ENCODE data around the gene TAB2.
"Not testable (repeated sequence)": the region's sequence is repeated elsewhere in the genome, so short reads cannot be mapped to it uniquely, and the experiment has no call there.

Gene TAB2

DNA sequence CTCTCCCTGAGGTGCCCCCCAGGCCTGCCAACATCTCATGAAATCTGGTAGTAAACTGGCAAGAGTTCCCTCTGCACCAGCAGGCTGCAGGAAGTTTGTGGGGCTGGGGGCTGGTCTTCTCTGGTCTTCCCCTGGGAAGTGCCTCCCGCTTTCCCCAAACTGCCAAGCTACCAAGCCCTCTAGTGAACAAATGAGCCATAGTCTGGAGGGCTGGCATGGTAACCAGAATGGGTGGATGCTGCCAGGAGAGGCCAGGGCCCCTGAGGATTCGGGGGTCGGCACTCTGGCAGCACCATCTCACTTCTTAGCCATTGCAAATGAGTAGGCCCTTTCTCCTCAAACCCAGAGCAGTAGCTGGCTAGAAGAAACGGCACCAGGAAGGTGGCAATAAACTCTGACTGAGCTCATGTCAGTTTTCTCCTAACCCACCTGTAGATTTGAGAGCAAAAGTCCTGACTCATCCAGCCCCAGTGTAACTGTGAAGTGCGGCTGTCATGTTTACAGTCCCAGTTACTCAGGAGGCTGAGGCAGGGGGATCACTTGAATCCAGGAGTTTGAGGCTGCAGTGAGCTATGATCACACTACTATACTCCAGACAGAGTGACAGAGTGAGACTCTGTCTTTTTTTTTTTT lies 131.4 kb downstream of the TAB2 start:
- no peak for DNase-seq

DNA sequence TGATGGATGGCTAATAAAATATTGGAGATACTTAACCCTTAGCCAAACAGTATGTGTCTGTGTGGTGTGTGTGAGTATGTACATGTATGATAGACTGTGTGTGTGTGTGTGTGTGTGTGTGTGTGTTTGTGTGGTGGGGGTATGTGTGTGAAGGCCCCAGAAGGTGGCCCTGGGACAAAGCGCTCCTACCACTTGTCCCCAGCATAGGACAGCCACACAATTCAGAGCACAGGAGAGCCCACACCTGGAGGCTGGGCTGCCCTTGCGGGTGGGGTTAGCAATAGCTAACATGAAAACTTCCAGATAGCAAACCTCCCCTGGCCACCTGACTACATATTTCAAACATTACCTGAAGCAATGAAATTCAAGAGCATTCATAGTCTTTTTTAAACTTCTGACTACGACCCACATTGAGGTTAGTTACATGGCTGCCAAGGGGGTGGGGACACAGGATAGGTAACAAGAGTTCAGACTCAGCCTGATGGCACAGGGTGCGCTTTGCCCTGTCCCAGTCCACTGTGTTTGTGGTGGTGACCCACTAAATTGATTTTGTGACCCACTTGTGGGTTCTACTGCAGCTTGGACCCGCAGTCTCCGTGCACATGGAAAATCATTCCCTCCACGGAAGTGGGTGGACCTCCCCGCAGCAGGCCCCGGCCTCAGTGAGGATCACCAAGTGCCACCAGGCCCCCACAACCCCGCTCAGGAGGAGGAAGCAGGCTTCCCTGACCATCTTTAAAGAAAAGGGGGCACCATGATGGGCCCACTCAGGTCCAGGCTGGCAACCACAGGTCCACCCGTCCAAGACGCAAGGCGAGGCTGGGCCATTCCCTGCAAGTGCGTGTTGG lies 132.5 kb downstream of the TAB2 start:
- no peak for DNase-seq

DNA sequence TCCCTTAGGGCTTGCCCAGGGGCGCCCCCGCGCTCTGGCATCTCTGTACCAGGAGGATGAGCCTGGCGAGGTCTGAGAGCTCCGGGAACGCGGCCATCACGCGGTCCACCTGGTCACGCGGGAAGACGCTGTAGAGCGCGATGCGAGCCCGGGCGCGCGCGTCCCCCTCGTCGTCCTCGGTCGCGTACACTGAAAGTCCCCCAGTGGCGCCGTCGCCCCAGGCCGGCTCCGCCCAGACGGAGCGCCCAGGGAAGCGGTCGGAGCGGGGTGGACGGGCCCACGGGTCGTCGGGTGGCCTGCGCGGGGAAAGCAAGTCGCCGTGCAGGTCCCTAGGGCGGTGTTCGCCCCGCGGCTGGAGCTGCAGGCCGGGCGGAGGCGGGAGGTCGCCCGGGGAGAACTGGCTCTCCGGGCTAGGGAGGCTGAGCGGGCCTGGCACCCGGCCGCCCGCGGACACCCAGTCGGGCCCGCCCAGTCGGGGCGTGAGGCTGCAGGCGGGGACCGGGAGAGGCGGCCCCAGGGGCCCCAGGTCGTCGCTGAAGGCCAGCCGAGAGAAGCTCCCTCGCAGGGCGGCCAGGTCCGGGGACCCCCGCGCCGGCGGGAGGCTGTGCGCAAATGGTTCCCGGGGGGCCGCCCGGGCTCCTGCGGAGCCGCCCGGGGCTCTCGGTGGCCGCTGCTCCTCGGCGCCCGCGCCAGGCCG lies 133.3 kb downstream of the TAB2 start:
- DNase-seq, result no peak

DNA sequence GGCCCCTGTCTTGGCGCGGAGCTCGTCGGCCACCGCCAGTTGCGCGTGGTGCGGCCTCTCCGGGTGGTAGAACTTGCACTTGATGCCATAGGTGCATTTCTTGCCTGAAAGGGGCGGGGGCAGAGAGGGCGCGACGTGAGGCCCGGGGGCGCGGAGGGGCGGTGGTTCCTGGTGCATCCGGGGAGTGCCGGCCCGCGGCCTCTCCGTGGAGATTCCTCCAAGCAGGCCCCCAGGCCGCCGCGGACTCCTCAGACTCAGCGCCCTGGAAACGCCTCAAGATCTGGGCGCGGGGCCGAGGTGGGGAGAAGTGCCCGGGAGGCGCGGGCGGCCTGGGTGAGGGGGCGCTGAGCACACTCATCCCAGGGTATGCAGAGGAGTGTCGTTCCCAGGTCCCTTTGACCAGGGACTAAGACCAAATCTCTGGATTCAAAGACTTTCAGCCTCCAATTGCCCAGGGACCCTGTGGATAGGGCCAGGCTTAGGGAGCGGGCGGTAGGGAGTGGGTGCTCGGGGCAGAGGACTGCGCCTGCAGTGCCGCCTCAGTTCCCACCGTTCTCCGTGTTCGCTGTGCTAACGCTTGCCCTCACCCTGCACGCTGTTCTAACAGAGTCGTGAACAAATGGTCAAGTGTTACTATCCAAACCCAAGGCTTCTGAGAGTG lies 134.0 kb downstream of the TAB2 start:
- DNase-seq, result no peak

DNA sequence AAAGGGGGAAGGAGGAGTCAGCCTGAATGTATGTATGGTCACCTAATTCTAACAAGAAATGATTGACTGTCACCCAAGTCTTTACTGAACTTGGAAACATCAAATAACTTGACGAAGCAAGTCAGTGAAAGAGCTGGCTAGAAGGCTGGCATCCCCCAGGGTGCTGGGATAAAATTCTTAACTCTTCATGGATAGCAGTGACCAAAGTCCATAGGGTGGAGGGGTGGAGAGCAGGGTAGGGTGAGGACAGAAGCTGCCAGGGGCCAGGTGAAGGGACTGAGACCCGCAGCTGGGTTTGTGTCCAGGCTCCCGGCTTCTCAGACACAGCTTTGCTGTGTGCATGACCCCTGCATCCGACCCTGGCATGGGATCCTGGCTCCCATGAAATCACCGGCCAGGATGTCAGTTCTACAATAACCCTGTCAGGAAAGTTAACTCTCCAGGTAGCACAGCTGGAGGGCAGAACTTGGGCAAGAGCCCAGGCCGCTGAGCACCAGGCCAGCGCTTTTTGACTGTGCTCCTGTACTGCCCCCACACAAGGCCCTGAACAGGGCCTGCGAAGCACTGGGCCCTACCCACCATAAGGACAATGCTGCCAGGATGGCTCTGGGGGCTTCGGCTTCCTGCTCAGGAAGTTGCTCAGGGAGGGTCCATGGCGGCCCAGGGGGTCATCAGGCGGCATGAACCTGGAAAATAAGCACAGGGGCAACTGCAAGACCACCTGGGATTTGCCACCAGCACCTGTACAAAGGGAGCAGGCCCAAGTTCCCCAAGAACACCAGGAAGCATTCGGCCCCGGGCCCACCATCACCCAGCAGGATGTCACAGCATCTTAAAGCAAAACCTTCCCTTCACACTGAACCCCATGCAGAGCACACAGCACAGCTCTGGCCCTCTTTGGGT lies 134.8 kb downstream of the TAB2 start:
- no peak for DNase-seq

DNA sequence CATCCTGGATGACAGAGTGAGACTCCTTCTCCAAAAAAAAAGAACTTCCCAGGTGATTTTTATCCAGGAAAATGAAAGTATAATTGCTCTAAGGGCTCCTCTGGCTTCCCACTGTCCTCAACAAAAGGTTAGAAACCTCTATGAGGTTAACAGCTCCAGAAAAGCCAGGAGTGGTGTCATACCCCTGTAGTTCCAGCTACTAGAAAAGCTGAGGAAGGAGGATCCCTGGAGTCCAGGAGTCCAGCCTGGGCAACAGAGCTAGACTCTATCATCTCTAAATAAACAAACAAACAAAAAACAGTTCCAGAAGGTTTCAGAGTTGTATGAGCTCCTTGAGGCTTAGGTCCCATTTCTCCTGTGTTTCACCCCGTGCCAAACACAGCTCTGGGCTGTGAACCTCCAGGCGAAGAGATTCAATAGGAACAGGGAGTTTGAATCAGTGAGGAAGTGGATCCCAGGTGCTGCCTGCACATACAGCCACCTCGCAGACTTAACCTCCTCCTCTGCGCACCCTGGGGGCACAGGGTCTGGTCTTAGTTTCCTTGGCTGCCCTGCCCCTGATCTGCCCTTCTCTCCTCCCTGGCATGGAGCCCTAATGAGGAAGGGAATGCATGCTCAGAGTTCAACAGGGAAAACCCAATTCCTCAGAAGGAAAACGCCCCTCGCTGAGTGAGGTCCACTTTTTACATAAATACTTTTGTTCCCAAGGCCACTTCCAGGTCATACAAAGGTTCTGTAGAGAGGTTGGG lies 136.3 kb downstream of the TAB2 start:
- DNase-seq, result no peak

DNA sequence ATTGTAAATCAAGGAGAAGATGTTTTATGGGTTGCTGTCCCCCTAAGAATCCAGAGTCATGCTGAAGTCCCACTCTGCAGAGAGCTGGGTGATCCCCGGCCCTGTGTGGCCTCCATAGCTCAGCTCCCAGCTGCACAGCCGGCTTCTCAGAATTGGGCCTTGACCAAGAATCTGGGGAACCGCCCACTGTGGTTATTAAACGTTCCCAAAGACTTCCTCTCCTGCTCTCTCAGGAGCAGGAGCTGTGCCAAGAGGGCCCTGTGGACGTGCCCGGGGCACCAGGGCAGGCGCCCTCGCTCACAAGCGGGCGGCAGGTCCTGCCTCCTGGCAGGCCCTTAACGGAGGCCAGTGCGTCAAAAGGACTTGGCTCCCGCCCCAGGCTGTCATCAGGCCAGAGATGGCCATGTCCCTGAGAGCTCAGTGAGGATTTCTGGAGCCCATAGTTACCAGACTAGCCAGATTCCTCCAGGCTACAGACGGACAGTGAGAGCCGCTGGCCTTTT lies 136.9 kb downstream of the TAB2 start:
- no peak for DNase-seq

DNA sequence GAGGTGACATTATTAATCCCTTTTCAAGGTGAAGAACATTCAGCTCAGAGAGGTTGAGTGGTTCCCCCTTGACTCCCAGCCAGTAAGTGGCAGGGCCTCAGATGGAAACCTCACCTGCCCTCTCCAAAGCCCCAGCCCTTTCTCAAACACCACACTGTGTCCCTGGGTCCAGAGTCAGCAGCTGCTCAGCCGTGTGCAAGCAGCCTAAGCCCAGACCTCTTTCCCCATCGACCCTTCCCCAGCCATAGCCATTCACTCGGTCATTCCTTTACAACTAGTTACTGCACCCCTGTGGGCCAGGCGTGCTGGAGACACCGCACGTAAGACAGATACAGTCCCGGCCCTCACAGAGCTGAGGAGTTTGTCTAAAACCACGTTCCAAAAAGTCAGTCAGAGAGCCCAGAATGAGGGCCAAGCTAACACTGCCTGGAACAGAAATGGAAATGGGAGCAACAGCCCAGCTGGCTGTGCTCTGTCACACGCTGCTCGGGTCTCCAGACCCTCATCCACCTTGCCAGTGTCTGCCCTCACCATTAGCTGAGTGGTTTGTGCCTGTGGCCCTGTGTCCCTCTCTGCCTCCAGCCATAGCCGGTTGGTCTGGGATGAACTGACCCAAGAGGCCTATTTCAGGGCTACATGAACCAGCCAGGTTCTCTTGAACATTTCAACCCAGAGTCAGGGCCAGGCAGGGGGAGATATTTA lies 137.7 kb downstream of the TAB2 start:
- no peak for DNase-seq

DNA sequence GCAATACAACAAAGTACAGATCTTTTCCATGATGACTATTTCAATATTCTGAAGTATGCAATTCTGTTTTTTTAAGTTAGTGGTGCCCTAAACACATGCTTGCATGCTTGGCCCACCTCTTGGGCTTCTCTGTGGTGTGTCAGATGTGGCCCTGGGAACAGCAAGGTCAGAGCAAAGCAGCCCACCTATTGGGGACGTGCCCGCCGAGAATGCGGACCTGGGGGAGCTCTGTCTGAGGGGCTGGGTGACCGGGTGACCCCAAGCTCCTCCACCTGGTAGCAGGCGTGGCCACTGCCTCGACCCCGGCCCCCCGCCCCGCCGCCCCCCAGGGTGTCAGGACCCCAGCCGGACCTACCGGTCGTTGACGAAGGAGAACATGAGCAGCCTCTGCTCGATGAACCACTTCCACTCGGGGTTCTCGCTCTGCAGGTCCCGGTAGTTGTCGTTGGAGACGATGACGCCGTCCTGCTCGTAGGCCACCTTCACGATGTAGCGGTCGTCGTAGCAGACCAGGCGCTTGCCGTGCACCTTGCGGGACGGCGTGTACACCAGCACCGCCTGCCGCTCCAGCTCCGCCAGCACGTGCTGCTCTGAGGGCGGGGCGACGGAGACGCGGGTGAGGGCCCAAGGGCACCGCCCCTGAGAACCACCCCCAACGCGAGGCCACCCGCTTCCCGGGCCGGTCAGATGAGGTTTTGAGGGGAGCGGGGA lies 139.0 kb downstream of the TAB2 start:
- no peak for DNase-seq

DNA sequence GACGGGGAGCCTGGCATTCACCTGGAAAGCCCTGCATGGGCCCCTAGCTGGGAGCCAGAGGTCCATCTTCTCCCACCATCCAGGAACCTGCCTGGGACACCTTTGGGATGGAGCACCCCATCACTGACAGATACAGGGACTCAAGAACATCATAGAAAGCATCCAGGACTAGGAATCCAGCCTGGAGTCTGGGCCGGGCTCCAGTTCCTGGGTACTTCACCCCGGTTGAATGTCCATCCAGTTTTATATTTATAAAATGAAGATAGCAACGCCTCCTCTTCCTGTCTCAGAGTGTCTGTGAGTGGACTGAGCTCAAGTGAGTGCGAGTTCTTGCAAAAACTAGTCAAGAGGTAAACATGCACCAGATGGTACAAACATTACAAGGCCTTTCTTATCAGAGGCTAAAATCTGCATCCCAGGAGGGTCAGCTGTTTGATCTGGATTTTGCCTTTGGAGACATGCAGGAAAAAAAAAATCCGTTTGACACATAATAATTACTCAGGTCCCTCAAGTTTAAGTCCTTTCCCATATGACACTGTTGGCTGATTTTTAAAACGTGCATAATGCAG lies 139.9 kb downstream of the TAB2 start:
- peak; percentile 13 for DNase-seq

DNA sequence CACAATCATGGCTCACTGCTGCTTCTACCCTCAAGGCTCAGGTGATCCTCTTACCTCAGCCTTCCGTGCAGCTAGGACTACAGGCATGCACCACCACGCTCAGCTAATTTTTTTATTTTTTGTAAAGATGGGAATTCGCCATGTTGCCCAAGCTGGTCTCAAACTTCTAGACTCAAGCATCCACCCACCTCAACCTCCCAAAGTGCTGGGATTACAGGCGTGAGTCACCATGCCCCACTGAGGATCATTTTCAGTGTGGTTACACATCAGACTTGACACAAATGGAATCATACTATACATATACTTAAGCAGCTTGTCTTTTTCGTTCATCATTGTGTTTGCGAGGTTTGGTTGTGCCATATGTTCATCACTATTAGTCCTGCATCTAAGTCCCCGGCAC lies 140.7 kb downstream of the TAB2 start:
- DNase-seq, result no peak

DNA sequence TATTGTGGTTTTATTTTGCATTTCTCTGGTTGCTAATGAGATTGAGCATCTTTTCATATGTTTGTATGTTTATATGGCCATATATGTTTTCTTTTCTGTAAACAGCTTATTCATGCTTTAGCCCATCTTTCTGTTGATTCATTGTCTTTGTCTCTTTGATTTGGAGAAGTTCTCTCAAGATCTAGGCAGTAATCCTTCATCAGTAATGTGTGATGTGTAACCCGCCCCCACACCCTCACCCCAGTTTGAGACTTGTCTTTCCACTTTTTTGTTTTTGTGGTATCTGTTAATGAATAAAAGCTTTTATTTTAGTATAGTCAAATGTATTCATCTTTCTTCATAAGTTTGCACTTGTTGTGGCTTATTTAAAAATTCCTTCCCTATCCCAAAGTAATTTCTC lies 141.3 kb downstream of the TAB2 start:
- DNase-seq, result no peak

DNA sequence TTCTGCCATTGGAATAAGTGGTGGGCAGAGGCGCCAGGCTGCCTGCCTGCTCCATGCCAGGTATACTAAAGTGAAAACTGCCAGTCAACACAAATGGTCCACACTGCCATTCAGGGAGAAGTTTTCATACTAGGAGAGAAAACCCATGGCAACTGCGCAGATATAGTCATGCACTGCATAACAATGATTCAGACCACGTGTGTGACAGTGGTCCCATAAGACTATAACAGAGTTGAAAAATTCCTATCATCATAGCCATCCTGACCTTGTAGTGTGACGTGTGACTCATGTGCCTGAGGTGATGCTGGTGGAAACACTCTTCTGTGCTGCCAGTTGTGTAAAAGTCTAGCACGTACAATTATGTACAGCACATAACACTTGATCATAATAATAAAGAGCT lies 142.2 kb downstream of the TAB2 start:
- DNase-seq, result no peak

DNA sequence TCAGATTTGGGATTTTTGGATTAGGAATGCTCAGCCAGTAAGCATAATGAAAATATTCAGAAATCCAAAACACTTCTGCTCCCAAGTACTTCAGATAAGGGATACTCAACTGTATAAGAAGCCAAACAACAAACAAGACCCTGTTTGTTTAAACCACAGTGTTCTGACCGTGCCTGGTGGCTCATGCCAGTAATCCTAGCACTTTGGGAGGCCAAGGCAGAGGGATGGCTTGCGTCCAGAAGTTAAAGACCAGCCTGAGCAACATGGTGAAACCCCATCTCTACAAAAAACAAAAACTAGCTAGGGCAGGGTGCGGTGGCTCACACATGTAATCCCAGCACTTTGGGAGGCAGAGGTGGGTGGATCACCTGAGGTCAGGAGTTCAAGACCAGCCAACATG lies 142.7 kb downstream of the TAB2 start:
- not testable (repeated sequence) for DNase-seq

All from NCI-H2171 (cell line).